ENCODE data around the gene SIRPB2.

The SIRPB2 gene

DNA sequence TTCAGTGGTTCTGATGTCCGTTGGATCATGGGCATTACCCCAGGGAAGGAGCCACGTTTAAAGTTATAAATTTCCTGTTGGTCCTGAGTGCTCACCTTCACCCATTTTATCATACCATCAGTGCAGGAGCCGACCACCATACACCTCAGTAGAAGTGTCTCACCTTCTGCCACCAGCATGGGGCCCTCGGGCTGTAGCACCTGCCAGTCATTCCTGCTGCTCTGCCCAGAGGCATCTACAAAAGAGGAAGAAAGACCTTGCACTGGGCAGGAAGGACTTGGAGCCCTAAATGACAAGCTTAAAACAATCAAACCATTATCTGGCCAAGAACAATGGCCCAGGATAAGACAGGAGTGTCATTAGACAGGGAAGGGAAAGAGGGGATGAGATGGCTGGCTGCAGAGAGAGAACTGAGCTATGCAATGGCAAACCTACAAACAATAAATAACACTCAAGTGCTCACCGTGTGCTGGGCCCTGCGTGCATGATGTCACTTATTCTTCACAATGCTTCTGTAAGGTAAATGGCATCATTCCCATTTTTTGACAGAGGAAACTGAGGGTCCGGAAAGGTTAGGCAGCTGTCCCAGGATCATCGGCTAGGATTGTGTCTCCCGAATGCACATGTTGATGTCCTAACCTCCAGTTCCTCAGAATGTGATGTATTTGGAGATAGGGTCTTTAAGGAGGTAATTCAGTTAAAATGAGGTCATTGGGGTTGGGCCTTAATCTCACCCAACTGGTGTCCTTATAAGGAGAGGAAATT is 11.2 kb downstream of the SIRPB2 start:
- no peak for TF ChIP-seq CTCF (IDR thresholded peaks at IDR 0.05)
- H3K4me1 ChIP-seq = no peaks in the 10 kb centered on the region
- H3K27me3 ChIP-seq = no peaks in the 10 kb centered on the region
- H3K27ac ChIP-seq = no peak overlapping the region
- no peak overlapping the region for H3K4me3 ChIP-seq
- no peaks in the 10 kb centered on the region for H3K9me3 ChIP-seq
- DNase-seq = no peak
- intact Hi-C loops (cut with DNase I; ENCODE audit: low total_unique reads) = no loop called here
- H3K36me3 ChIP-seq = no peaks in the 10 kb centered on the region

- Histone ChIP-seq H3K36me3 (no peaks in the 10 kb centered on the region), H3K27ac (no peak overlapping the region), H3K4me3 (no peak overlapping the region), H3K4me1 (no peaks in the 10 kb centered on the region), H3K9me3 (no peaks in the 10 kb centered on the region), H3K27me3 (no peaks in the 10 kb centered on the region)
- intact Hi-C loops (cut with DNase I; ENCODE audit: low total_unique reads) = no loop called here
- no peak for DNase-seq
- no peak for TF ChIP-seq CTCF (IDR thresholded peaks at IDR 0.05)
Measured at GRCh38 chr20:1478566-1478965, 12.7 kb downstream of the SIRPB2 start.

DNA sequence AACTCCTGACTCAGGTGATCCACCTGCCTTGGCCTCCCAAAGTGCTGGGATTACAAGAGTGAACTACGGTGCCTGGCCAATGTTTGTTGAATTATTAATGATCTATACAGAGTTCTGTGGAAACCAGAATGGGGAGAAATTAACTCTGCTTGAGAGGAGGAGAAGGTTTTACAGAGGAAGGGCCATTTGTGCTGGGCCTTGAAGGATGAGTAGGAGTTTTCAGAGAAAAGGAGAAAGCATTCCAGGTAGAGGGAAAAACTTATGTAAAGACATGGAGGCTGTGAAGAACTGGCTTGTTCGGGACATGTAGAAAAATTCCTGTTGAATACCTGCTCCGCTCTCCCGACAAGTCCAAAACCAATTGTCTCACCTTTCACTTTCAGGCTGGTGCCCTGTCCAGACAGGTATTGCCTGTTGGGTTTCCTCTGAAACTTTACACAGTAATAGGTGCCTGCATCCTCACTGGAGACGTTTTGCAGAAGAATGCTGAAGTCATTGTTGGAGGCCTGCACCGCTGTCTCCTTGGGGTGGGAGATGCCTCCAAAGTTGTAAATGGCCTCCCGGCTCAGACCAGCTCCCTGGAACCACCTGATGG is 13.2 kb downstream of the SIRPB2 start:
- no peak overlapping the region for H3K4me3 ChIP-seq
- no peaks in the 10 kb centered on the region for H3K27me3 ChIP-seq
- no peak for DNase-seq
- no peaks in the 10 kb centered on the region for H3K36me3 ChIP-seq
- intact Hi-C loops (cut with DNase I; ENCODE audit: low total_unique reads) = no loop called here
- H3K27ac ChIP-seq = no peak overlapping the region
- no peaks in the 10 kb centered on the region for H3K4me1 ChIP-seq
- H3K9me3 ChIP-seq = no peaks in the 10 kb centered on the region
- no peak for TF ChIP-seq CTCF (IDR thresholded peaks at IDR 0.05)

GRCh38 chr20:1474817-1475603 is 16.2 kb downstream of the SIRPB2 start:
- TF ChIP-seq CTCF (IDR thresholded peaks at IDR 0.05) = no peak
- intact Hi-C loops (cut with DNase I; ENCODE audit: low total_unique reads) = no loop called here
- H3K27me3 ChIP-seq = no peaks in the 10 kb centered on the region
- peaks cover 0 to 8% (median 3%) of the 10 kb centered on the region in 4 donors for H3K4me1 ChIP-seq
- no peaks in the 10 kb centered on the region for H3K9me3 ChIP-seq
- no peaks in the 10 kb centered on the region for H3K36me3 ChIP-seq
- DNase-seq = no peak
- H3K27ac ChIP-seq = no peak overlapping the region
- H3K4me3 ChIP-seq = no peak overlapping the region

GRCh38 chr20:1474325-1474724 is 16.9 kb downstream of the SIRPB2 start:
- Histone ChIP-seq H3K4me1 (peaks cover 0 to 15% (median 9%) of the 10 kb centered on the region in 4 donors), H3K9me3 (no peaks in the 10 kb centered on the region), H3K4me3 (no peak overlapping the region), H3K27ac (no peak overlapping the region), H3K36me3 (no peaks in the 10 kb centered on the region), H3K27me3 (no peaks in the 10 kb centered on the region)
- no peak for TF ChIP-seq CTCF (IDR thresholded peaks at IDR 0.05)
- intact Hi-C loops (cut with DNase I; ENCODE audit: low total_unique reads) = no loop called here
- DNase-seq = no peak
